ENCODE measurements around the gene BTD. TPM values are rescaled to one million over a fixed set of nuclear protein-coding genes. Genes with fewer than 3 reads are reported as not detected.

The BTD gene
- total RNA-seq, 2 experiments from 2014 or later: 3.6 to 4.3 TPM

- POLR2A ChIA-PET: no interaction called here
- CTCF ChIA-PET: interaction anchor here (0.6 kb wide), 1 partner anchor 344 kb away, joined by 3 read pairs; no protein-coding TSS in a partner anchor
Observed at GRCh38 chr3:15654891-15655290, 53.3 kb downstream of the BTD start.

GRCh38 chr3:15656342-15656741 lies 54.8 kb downstream of the BTD start:
- POLR2A ChIA-PET: no interaction called here

GRCh38 chr3:15657016-15657415 lies 55.5 kb downstream of the BTD start:
- CTCF ChIA-PET: no interaction called here
- POLR2A ChIA-PET: no interaction called here

More at GRCh38 chr3:15656342-15656741, 54.8 kb downstream of the BTD start:
- CTCF ChIA-PET: no interaction called here

GRCh38 chr3:15659254-15659975 lies 57.9 kb downstream of the BTD start:
- ChIA-PET POLR2A (no interaction called here), CTCF (no interaction called here)

- ChIA-PET CTCF (no interaction called here), POLR2A (no interaction called here)
Observed at GRCh38 chr3:15660055-15660935, 58.8 kb downstream of the BTD start.

GRCh38 chr3:15664144-15664543 lies 62.6 kb downstream of the BTD start:
- ChIA-PET CTCF (interaction anchor here (0.8 kb wide), 1 partner anchor 12 kb away, joined by 3 read pairs; no protein-coding TSS in a partner anchor), POLR2A (interaction anchor here (0.7 kb wide), 1 partner anchor 31 kb away, joined by 3 read pairs; no protein-coding TSS in a partner anchor)

- CTCF ChIA-PET: no interaction called here
- POLR2A ChIA-PET: no interaction called here
Observed at GRCh38 chr3:15665510-15666150, 64.1 kb downstream of the BTD start.

- POLR2A ChIA-PET: no interaction called here
Observed at GRCh38 chr3:15666277-15666676, 64.7 kb downstream of the BTD start.

GRCh38 chr3:15667484-15667883 lies 65.9 kb downstream of the BTD start:
- POLR2A ChIA-PET: no interaction called here
- CTCF ChIA-PET: no interaction called here

More at GRCh38 chr3:15666277-15666676, 64.7 kb downstream of the BTD start:
- CTCF ChIA-PET: no interaction called here

- CTCF ChIA-PET: no interaction called here
Observed at GRCh38 chr3:15673536-15673935, 72.0 kb downstream of the BTD start.

GRCh38 chr3:15676259-15676658 lies 74.7 kb downstream of the BTD start:
- ChIA-PET POLR2A (no interaction called here), CTCF (interaction anchor here (1.6 kb wide), 1 partner anchor 12 kb away, joined by 3 read pairs; no protein-coding TSS in a partner anchor)

More at GRCh38 chr3:15673536-15673935, 72.0 kb downstream of the BTD start:
- POLR2A ChIA-PET: interaction anchor here (0.6 kb wide), 2 partner anchors 76 to 80 kb away, joined by 3 to 6 read pairs; no protein-coding TSS in a partner anchor

GRCh38 chr3:15679306-15679705 lies 77.8 kb downstream of the BTD start:
- ChIA-PET CTCF (no interaction called here), POLR2A (no interaction called here)

GRCh38 chr3:15681668-15682067 lies 80.1 kb downstream of the BTD start:
- ChIA-PET POLR2A (no interaction called here), CTCF (no interaction called here)

GRCh38 chr3:15682561-15683185 lies 81.1 kb downstream of the BTD start:
- POLR2A ChIA-PET: no interaction called here
- CTCF ChIA-PET: no interaction called here

GRCh38 chr3:15683253-15683652 lies 81.7 kb downstream of the BTD start:
- ChIA-PET POLR2A (no interaction called here), CTCF (no interaction called here)

GRCh38 chr3:15685927-15686326 lies 84.4 kb downstream of the BTD start:
- POLR2A ChIA-PET: no interaction called here
- CTCF ChIA-PET: no interaction called here

- CTCF ChIA-PET: no interaction called here
- POLR2A ChIA-PET: no interaction called here
Observed at GRCh38 chr3:15690230-15690629, 88.7 kb downstream of the BTD start.

- CTCF ChIA-PET: no interaction called here
- POLR2A ChIA-PET: no interaction called here
Observed at GRCh38 chr3:15690748-15691147, 89.2 kb downstream of the BTD start.

- ChIA-PET CTCF (no interaction called here), POLR2A (interaction anchor here (0.6 kb wide), 1 partner anchor 59 kb away, joined by 3 read pairs; no protein-coding TSS in a partner anchor)
Observed at GRCh38 chr3:15693355-15693754, 91.8 kb downstream of the BTD start.

GRCh38 chr3:15694628-15695027 lies 93.1 kb downstream of the BTD start:
- POLR2A ChIA-PET: no interaction called here
- CTCF ChIA-PET: no interaction called here

All from activated CD8-positive, alpha-beta memory T cell treated with anti-CD3 and anti-CD28 coated beads for 36 hours (primary cell).